Hematopoietic multipotent progenitor cell treated with erythropoietin and hydrocortisone succinate and interleukin-3 and kit ligand, for 4 days (in vitro differentiated cells): Measurements from ENCODE around the gene NFATC2IP.
A peak's percentile ranks its signal among the peaks of the same experiment; 100 is the strongest.

Experiments
- DNase-seq: peaks from one replicate; pipeline ENCODE4 v3.0.0-alpha.2; 2015

NFATC2IP gene

GRCh38 chr16:29007730-29008593 is 57.2 kb downstream of the NFATC2IP start:
- peak; percentile 94 for DNase-seq

GRCh38 chr16:29009050-29009837 is 58.5 kb downstream of the NFATC2IP start:
- peak; percentile 99 for DNase-seq

DNA sequence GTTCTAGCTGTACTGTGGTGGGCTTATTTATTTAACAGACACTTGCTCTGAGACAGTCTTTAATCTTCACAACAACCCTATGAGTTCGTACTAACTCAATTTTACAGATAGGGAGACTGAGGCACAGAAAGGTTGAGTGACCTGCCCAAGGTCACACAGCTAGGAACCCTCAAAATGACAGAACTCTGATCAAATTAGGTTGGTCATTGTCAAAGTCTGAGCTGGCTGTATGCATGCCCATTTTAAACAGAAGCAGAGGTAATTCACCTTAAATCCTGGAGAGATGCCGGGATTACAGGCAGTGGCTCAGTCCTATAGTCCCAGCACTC is 59.1 kb downstream of the NFATC2IP start:
- DNase-seq: no peak

GRCh38 chr16:29011112-29011511 is 60.4 kb downstream of the NFATC2IP start:
- peak; percentile 74 for DNase-seq

DNA sequence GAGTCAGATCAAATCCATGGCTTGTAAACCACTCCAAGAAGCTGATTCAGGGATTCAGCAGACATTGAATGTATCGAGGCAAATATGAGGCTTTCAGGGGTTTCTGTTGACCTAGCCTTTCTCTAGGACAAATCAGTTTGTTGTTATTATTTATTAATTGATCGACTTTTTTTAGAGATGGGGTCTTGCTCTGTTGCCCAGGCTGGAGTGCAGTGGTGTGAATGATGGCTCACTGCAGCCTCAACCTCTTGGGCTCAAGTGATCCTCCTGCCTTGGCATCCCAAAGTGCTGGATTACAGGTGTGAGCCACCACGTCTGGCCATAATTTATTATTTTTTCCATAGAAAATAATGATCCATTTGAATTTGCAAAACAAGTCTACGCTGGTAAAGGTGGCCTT is 61.1 kb downstream of the NFATC2IP start:
- no peak for DNase-seq

- DNase-seq: peak; percentile 88
Observed at GRCh38 chr16:29012913-29013553, 62.3 kb downstream of the NFATC2IP start.

DNA sequence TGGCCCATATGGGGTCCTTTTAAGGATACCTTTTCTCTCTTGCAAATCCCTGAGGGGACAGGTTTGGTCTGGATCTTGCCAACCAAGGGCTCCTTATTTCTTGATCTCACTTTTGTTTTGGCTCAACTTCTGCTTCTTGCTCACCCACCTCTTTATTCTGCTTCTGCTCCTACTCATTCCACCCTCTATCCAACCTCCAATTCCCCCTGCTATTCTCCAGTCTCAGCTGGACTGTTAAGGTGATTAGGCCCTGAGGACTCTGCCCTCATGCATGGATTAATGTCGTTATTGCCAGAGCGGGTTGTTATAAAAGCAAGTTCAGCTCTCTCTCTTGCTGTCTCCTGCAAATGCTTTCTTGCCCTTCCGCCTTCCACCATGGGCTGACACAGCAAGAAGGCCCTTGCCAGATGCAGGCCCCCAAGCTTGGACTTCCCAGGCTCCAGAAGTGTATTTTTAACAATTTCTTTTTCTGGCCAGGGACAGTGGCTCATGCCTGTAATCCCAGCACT is 63.9 kb downstream of the NFATC2IP start:
- no peak for DNase-seq
